Measurements from ENCODE around the gene EID3.

GRCh38 chr12:104285740-104286515, 17.6 kb upstream of the EID3 start:
- TF ChIP-seq, protein P1, sequence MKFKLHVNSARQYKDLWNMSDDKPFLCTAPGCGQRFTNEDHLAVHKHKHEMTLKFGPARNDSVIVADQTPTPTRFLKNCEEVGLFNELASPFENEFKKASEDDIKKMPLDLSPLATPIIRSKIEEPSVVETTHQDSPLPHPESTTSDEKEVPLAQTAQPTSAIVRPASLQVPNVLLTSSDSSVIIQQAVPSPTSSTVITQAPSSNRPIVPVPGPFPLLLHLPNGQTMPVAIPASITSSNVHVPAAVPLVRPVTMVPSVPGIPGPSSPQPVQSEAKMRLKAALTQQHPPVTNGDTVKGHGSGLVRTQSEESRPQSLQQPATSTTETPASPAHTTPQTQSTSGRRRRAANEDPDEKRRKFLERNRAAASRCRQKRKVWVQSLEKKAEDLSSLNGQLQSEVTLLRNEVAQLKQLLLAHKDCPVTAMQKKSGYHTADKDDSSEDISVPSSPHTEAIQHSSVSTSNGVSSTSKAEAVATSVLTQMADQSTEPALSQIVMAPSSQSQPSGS (CRISPR knock-in tag; IDR thresholded peaks at IDR 0.05; ENCODE audit: borderline replicate concordance, low read depth): no peak
- TF ChIP-seq, protein P2, sequence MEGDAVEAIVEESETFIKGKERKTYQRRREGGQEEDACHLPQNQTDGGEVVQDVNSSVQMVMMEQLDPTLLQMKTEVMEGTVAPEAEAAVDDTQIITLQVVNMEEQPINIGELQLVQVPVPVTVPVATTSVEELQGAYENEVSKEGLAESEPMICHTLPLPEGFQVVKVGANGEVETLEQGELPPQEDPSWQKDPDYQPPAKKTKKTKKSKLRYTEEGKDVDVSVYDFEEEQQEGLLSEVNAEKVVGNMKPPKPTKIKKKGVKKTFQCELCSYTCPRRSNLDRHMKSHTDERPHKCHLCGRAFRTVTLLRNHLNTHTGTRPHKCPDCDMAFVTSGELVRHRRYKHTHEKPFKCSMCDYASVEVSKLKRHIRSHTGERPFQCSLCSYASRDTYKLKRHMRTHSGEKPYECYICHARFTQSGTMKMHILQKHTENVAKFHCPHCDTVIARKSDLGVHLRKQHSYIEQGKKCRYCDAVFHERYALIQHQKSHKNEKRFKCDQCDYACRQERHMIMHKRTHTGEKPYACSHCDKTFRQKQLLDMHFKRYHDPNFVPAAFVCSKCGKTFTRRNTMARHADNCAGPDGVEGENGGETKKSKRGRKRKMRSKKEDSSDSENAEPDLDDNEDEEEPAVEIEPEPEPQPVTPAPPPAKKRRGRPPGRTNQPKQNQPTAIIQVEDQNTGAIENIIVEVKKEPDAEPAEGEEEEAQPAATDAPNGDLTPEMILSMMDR (IDR thresholded peaks at IDR 0.05): no peak
- no peak for TF ChIP-seq SMAD4 (CRISPR knock-in tag; IDR thresholded peaks at IDR 0.05)
- no peak for TF ChIP-seq ZBTB43 (CRISPR knock-in tag; IDR thresholded peaks at IDR 0.05)
- TF ChIP-seq, protein P3, sequence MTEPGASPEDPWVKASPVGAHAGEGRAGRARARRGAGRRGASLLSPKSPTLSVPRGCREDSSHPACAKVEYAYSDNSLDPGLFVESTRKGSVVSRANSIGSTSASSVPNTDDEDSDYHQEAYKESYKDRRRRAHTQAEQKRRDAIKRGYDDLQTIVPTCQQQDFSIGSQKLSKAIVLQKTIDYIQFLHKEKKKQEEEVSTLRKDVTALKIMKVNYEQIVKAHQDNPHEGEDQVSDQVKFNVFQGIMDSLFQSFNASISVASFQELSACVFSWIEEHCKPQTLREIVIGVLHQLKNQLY (CRISPR knock-in tag; IDR thresholded peaks at IDR 0.05): no peak
- TF ChIP-seq E2F4 (CRISPR knock-in tag; IDR thresholded peaks at IDR 0.05; ENCODE audit: borderline replicate concordance, low read depth): no peak
- no peak for TF ChIP-seq ZNF232 (CRISPR knock-in tag; IDR thresholded peaks at IDR 0.05)
- TF ChIP-seq, protein P4, sequence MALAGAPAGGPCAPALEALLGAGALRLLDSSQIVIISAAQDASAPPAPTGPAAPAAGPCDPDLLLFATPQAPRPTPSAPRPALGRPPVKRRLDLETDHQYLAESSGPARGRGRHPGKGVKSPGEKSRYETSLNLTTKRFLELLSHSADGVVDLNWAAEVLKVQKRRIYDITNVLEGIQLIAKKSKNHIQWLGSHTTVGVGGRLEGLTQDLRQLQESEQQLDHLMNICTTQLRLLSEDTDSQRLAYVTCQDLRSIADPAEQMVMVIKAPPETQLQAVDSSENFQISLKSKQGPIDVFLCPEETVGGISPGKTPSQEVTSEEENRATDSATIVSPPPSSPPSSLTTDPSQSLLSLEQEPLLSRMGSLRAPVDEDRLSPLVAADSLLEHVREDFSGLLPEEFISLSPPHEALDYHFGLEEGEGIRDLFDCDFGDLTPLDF (CRISPR knock-in tag; IDR thresholded peaks at IDR 0.05): no peak
- TF ChIP-seq NR3C1 (CRISPR knock-in tag; conservative IDR thresholded peaks at IDR 0.05; ENCODE audit: low read depth): no peak
- TF ChIP-seq ATF3 (CRISPR knock-in tag; conservative IDR thresholded peaks at IDR 0.05): no peak
- no peak for TF ChIP-seq USF2 (CRISPR knock-in tag; IDR thresholded peaks at IDR 0.05)

Data from WTC11 (cell line).